ENCODE results near the gene WWP2.

Gene WWP2

GRCh38 chr16:69855592-69855991 lies 93.5 kb downstream of the WWP2 start:
- Histone ChIP-seq H3K4me2 (no peak overlapping the region), H3K27me3 (no peaks in the 10 kb centered on the region), H3K36me3 (peaks cover 35% of the 10 kb centered on the region), H3K4me1 (peaks cover 17% of the 10 kb centered on the region), H3K9me3 (no peaks in the 10 kb centered on the region), H3K27ac (no peak overlapping the region), H4K20me1 (no peaks in the 10 kb centered on the region), H3K4me3 (no peak overlapping the region), H3K9ac (no peak overlapping the region)
- no peak for TF ChIP-seq Cebpa-rat (IDR thresholded peaks at IDR 0.05)

GRCh38 chr16:69858191-69859104 lies 96.3 kb downstream of the WWP2 start:
- Histone ChIP-seq H4K20me1 (no peaks in the 10 kb centered on the region), H3K36me3 (peaks cover 30% of the 10 kb centered on the region), H3K27ac (no peak overlapping the region), H3K4me1 (peaks cover 27% of the 10 kb centered on the region), H3K27me3 (no peaks in the 10 kb centered on the region), H3K4me3 (no peak overlapping the region), H3K9ac (no peak overlapping the region), H3K9me3 (no peaks in the 10 kb centered on the region), H3K4me2 (peak overlapping the region; percentile 41)
- TF ChIP-seq Cebpa-rat (IDR thresholded peaks at IDR 0.05): no peak

GRCh38 chr16:69859105-69859989 lies 97.2 kb downstream of the WWP2 start:
- H3K4me3 ChIP-seq: no peak overlapping the region
- no peak for TF ChIP-seq Cebpa-rat (IDR thresholded peaks at IDR 0.05)
- no peaks in the 10 kb centered on the region for H3K9me3 ChIP-seq
- H3K4me2 ChIP-seq: no peak overlapping the region
- no peaks in the 10 kb centered on the region for H3K27me3 ChIP-seq
- H3K27ac ChIP-seq: no peak overlapping the region
- H3K9ac ChIP-seq: no peak overlapping the region
- H3K36me3 ChIP-seq: peaks cover 24% of the 10 kb centered on the region
- no peaks in the 10 kb centered on the region for H4K20me1 ChIP-seq
- H3K4me1 ChIP-seq: peaks cover 27% of the 10 kb centered on the region

- Histone ChIP-seq H3K27me3 (no peaks in the 10 kb centered on the region), H3K36me3 (peaks cover 24% of the 10 kb centered on the region), H3K4me1 (peaks cover 27% of the 10 kb centered on the region), H3K9me3 (no peaks in the 10 kb centered on the region), H3K4me3 (no peak overlapping the region), H4K20me1 (no peaks in the 10 kb centered on the region), H3K4me2 (no peak overlapping the region), H3K9ac (no peak overlapping the region), H3K27ac (no peak overlapping the region)
- TF ChIP-seq Cebpa-rat (IDR thresholded peaks at IDR 0.05): no peak
These were observed 98.4 kb downstream of the WWP2 start for GRCh38 chr16:69860233-69861231.

- no peak for TF ChIP-seq Cebpa-rat (IDR thresholded peaks at IDR 0.05)
- peaks cover 27% of the 10 kb centered on the region for H3K4me1 ChIP-seq
- H3K36me3 ChIP-seq: peaks cover 24% of the 10 kb centered on the region
- no peak overlapping the region for H3K27ac ChIP-seq
- 0 out of 2 replicates have a peak overlapping the region, but pooled peaks have one; percentile 2 for H3K9ac ChIP-seq
- H3K9me3 ChIP-seq: no peaks in the 10 kb centered on the region
- 0 out of 2 replicates have a peak overlapping the region, but pooled peaks have one; percentile 9 for H3K4me2 ChIP-seq
- no peak overlapping the region for H3K4me3 ChIP-seq
- no peaks in the 10 kb centered on the region for H4K20me1 ChIP-seq
- H3K27me3 ChIP-seq: no peaks in the 10 kb centered on the region
These were observed 99.3 kb downstream of the WWP2 start for GRCh38 chr16:69861292-69862030.

GRCh38 chr16:69863401-69864281 lies 101.5 kb downstream of the WWP2 start:
- no peak overlapping the region for H3K9ac ChIP-seq
- H3K4me3 ChIP-seq: no peak overlapping the region
- H3K27ac ChIP-seq: no peak overlapping the region
- peaks cover 10% of the 10 kb centered on the region; the same call in 1 of the 2 replicates for H3K4me1 ChIP-seq
- H3K4me2 ChIP-seq: no peak overlapping the region
- no peaks in the 10 kb centered on the region for H3K9me3 ChIP-seq
- no peak for TF ChIP-seq Cebpa-rat (IDR thresholded peaks at IDR 0.05)
- peaks cover 35% of the 10 kb centered on the region for H3K36me3 ChIP-seq
- no peaks in the 10 kb centered on the region for H3K27me3 ChIP-seq
- H4K20me1 ChIP-seq: no peaks in the 10 kb centered on the region

GRCh38 chr16:69865701-69866100 lies 103.6 kb downstream of the WWP2 start:
- Histone ChIP-seq H4K20me1 (no peaks in the 10 kb centered on the region), H3K27ac (no peak overlapping the region), H3K9me3 (no peaks in the 10 kb centered on the region), H3K4me1 (peaks cover 10% of the 10 kb centered on the region; the same call in 1 of the 2 replicates), H3K36me3 (peaks cover 36% of the 10 kb centered on the region), H3K27me3 (no peaks in the 10 kb centered on the region), H3K4me2 (no peak overlapping the region), H3K4me3 (no peak overlapping the region), H3K9ac (no peak overlapping the region)
- TF ChIP-seq Cebpa-rat (IDR thresholded peaks at IDR 0.05): no peak

All from BLaER1 (cell line).